H9 (cell line): ENCODE measurements around the gene ASPG. TPM values are rescaled to one million over a fixed set of nuclear protein-coding genes. Genes with fewer than 3 reads are reported as not detected.

Experiments used
- DNase-seq: peaks from one replicate; pipeline ENCODE4 v3.0.0-alpha.2; 2017
- H2AFZ ChIP-seq: one replicate; pipeline ENCODE4 v1.6.1; 2013; ENCODE audit warnings: mild to moderate bottlenecking, low read length, control low read depth, moderate library complexity
- H2AK5ac ChIP-seq: 2 replicates; pipeline ENCODE4 v1.6.1; 2013; ENCODE audit warnings: low read length, control low read depth, mixed read lengths; ENCODE audit not compliant: insufficient read length
- H2BK120ac ChIP-seq: one replicate; pipeline ENCODE4 v1.6.1; 2013; ENCODE audit warnings: low read depth, mild to moderate bottlenecking, low read length, control low read depth, inconsistent platforms; ENCODE audit not compliant: poor library complexity, severe bottlenecking
- H2BK12ac ChIP-seq: 2 replicates; pipeline ENCODE4 v1.6.1; 2013; ENCODE audit warnings: low read length, control low read depth, mixed read lengths, low read depth; ENCODE audit not compliant: insufficient read length
- H2BK15ac ChIP-seq: 2 replicates; pipeline ENCODE4 v1.6.1; 2013; ENCODE audit warnings: low read depth, low read length, control low read depth
- H2BK20ac ChIP-seq: one replicate; pipeline ENCODE4 v1.6.1; 2013; ENCODE audit warnings: low read depth, mild to moderate bottlenecking, low read length, control low read depth, inconsistent platforms; ENCODE audit not compliant: poor library complexity, severe bottlenecking
- H2BK5ac ChIP-seq: 2 replicates; pipeline ENCODE4 v1.6.1; 2013; ENCODE audit warnings: low read length, control low read depth, mixed read lengths; ENCODE audit not compliant: insufficient read length
- H3K14ac ChIP-seq: 2 replicates; pipeline ENCODE4 v1.6.1; 2013; ENCODE audit warnings: low read length, control low read depth; ENCODE audit not compliant: insufficient read depth
- H3K18ac ChIP-seq: 2 replicates; pipeline ENCODE4 v1.6.1; 2013; ENCODE audit warnings: low read depth, mild to moderate bottlenecking, mixed read lengths, low read length, control low read depth; ENCODE audit not compliant: insufficient read length
- H3K23ac ChIP-seq: 2 replicates; pipeline ENCODE4 v1.6.1; 2013; ENCODE audit warnings: low read length, control low read depth, mixed read lengths, low read depth; ENCODE audit not compliant: insufficient read length
- H3K23me2 ChIP-seq: 2 replicates; pipeline ENCODE4 v1.6.1; 2013; ENCODE audit warnings: low read depth, mild to moderate bottlenecking, mixed read lengths, low read length, control low read depth; ENCODE audit not compliant: insufficient read length, poor library complexity, severe bottlenecking
- H3K27ac ChIP-seq: 2 replicates; pipeline ENCODE4 v1.5.1; 2013; ENCODE audit warnings: low read length, control low read depth, mixed read lengths, low read depth; ENCODE audit not compliant: insufficient read length
- H3K27me3 ChIP-seq: 2 replicates; pipeline ENCODE4 v1.6.1; 2013; ENCODE audit warnings: low read length, control low read depth, inconsistent platforms; ENCODE audit not compliant: insufficient read depth
- H3K4ac ChIP-seq: 2 replicates; pipeline ENCODE4 v1.6.1; 2013; ENCODE audit warnings: low read depth, mild to moderate bottlenecking, control low read depth, inconsistent platforms, low read length, moderate library complexity
- H3K4me1 ChIP-seq: 2 replicates; pipeline ENCODE4 v1.6.1; 2013; ENCODE audit warnings: low read length, control low read depth, inconsistent platforms; ENCODE audit not compliant: insufficient read depth
- H3K4me2 ChIP-seq: 2 replicates; pipeline ENCODE4 v1.6.1; 2013; ENCODE audit warnings: low read length, control low read depth, mixed read lengths; ENCODE audit not compliant: insufficient read length, insufficient read depth
- H3K56ac ChIP-seq: 2 replicates; pipeline ENCODE4 v1.6.1; 2013; ENCODE audit warnings: low read depth, mild to moderate bottlenecking, mixed read lengths, low read length, control low read depth; ENCODE audit not compliant: insufficient read length
- H3K79me1 ChIP-seq: 2 replicates; pipeline ENCODE4 v1.6.1; 2013; ENCODE audit warnings: low read depth, mild to moderate bottlenecking, moderate library complexity, low read length, control low read depth, inconsistent platforms; ENCODE audit not compliant: insufficient read depth, poor library complexity, severe bottlenecking
- H3K79me2 ChIP-seq: 2 replicates; pipeline ENCODE4 v1.6.1; 2013; ENCODE audit warnings: low read length, control low read depth, inconsistent platforms; ENCODE audit not compliant: insufficient read depth
- H3K9ac ChIP-seq: 2 replicates; pipeline ENCODE4 v1.6.1; 2013; ENCODE audit warnings: low read length, control low read depth, mixed read lengths; ENCODE audit not compliant: insufficient read length; ENCODE audit errors: extremely low read depth
- H3K9me3 ChIP-seq: one replicate; pipeline ENCODE4 v1.6.1; 2013; ENCODE audit warnings: low read depth, low read length, inconsistent platforms; ENCODE audit not compliant: control insufficient read depth
- H3T11ph ChIP-seq: one replicate; pipeline ENCODE4 v1.6.1; 2013; ENCODE audit warnings: mild to moderate bottlenecking, low read length, control low read depth, inconsistent platforms
- H4K20me1 ChIP-seq: one replicate; pipeline ENCODE4 v1.6.1; 2013; ENCODE audit not compliant: control insufficient read depth, insufficient read length, insufficient read depth
- H4K5ac ChIP-seq: 2 replicates; pipeline ENCODE4 v1.6.1; 2013; ENCODE audit warnings: low read depth, mild to moderate bottlenecking, mixed read lengths, low read length, control low read depth; ENCODE audit not compliant: insufficient read length
- H4K8ac ChIP-seq: replicated peaks from 2 replicates; pipeline ENCODE4 v1.6.1; 2013; ENCODE audit warnings: low read length, control low read depth, mixed read lengths, low read depth; ENCODE audit not compliant: insufficient read length
- H4K91ac ChIP-seq: 2 replicates; pipeline ENCODE4 v1.6.1; 2013; ENCODE audit warnings: low read depth, mild to moderate bottlenecking, moderate library complexity, mixed read lengths, low read length, control low read depth; ENCODE audit not compliant: insufficient read length
- H3K27ac Mint-ChIP-seq, 3 experiments: 2 replicates in 2 of 3; 3 replicates in 1 of 3; pipeline ENCODE4 v1.8.0; 2020 to 2021; ENCODE audit warnings: mixed read lengths in 3 of 3, mild to moderate bottlenecking in 1 of 3, moderate library complexity in 1 of 3
- H3K27me3 Mint-ChIP-seq: 2 replicates; pipeline ENCODE4 v1.8.0; 2021; ENCODE audit warnings: low read depth, mild to moderate bottlenecking, moderate library complexity, mixed read lengths
- H3K36me3 Mint-ChIP-seq, 3 experiments: 2 replicates in 2 of 3; 3 replicates in 1 of 3; pipeline ENCODE4 v1.8.0; 2020 to 2021; ENCODE audit warnings: low read depth in 3 of 3, mixed read lengths in 3 of 3; ENCODE audit not compliant: insufficient read depth in 1 of 3
- H3K4me1 Mint-ChIP-seq, 2 experiments: 2 replicates each; pipeline ENCODE4 v1.8.0; 2020; ENCODE audit warnings: mixed read lengths in 2 of 2
- H3K4me3 Mint-ChIP-seq, 2 experiments: 2 replicates in 1 of 2; 3 replicates in 1 of 2; pipeline ENCODE4 v1.8.0; 2020 to 2021; ENCODE audit warnings: mild to moderate bottlenecking in 2 of 2, mixed read lengths in 2 of 2, moderate library complexity in 1 of 2
- H3K9me3 Mint-ChIP-seq, 2 experiments: 2 replicates in 1 of 2; 3 replicates in 1 of 2; pipeline ENCODE4 v1.8.0; 2020; ENCODE audit warnings: mild to moderate bottlenecking in 2 of 2, mixed read lengths in 2 of 2, moderate library complexity in 1 of 2
- CTCF ChIP-seq: fragments of 200-600 bp; sonication (generic); conservative IDR thresholded peaks from 3 replicates; pipeline ENCODE4 v1.8.0; 2021; ENCODE audit warnings: antibody characterized with exemption, mild to moderate bottlenecking
- WGBS: extraction: QIAGEN DNeasy Blood & Tissue Kit; methylation state at CpG from one replicate; pipeline ENCODE4 v1.1.7; 2013; ENCODE audit warnings: missing lambda C conversion rate, low lambda C conversion rate, mixed read lengths; ENCODE audit not compliant: insufficient read length; ENCODE audit errors: extremely low coverage; 5-methylcytosine and 5-hydroxymethylcytosine counted together
- total RNA-seq: library from RNA; stranded (reverse); gene quantifications from 2 replicates; pipeline ENCODE4 v1.2.1, GENCODE V29; 2021

ASPG gene
- total RNA-seq, 1 experiment from 2014 or later = 0.33 TPM

- H3K79me2 ChIP-seq = no peaks in the 10 kb centered on the region
- H3K4me1 ChIP-seq = no peaks in the 10 kb centered on the region
- no peak overlapping the region for H3K4me2 ChIP-seq
- H3K79me1 ChIP-seq = no peaks in the 10 kb centered on the region
- H3K23ac ChIP-seq = no peak overlapping the region
- TF ChIP-seq CTCF = no peak
- H3K14ac ChIP-seq = no peak overlapping the region; the same call in 1 of the 2 replicates
- H3K18ac ChIP-seq = no peak overlapping the region
- no peak overlapping the region for H4K8ac ChIP-seq
- H2BK15ac ChIP-seq = no peak overlapping the region
- H2BK120ac ChIP-seq = no peak overlapping the region
- no CpG with 5 or more reads among the region's 13 CpGs for WGBS
- H3T11ph ChIP-seq = no peak overlapping the region
- H3K27ac Mint-ChIP-seq = no peak overlapping the region
- no peak overlapping the region for H2BK5ac ChIP-seq
- H4K5ac ChIP-seq = no peak overlapping the region
- no peak overlapping the region for H3K27ac ChIP-seq
- no peak overlapping the region for H2BK20ac ChIP-seq
- H3K23me2 ChIP-seq = no peaks in the 10 kb centered on the region
- peaks cover 0 to 6% of the 10 kb centered on the region in 2 experiments; a peak in 2 of 4 replicates for H3K4me1 Mint-ChIP-seq
- no peak overlapping the region for H2BK12ac ChIP-seq
- no peaks in the 10 kb centered on the region for H3K36me3 Mint-ChIP-seq
- no peak overlapping the region for H3K9ac ChIP-seq
- no peak overlapping the region for H4K91ac ChIP-seq
- peaks cover 5% of the 10 kb centered on the region for H3K27me3 Mint-ChIP-seq
- no peak overlapping the region for H3K56ac ChIP-seq
- no peaks in the 10 kb centered on the region for H4K20me1 ChIP-seq
- no peaks in the 10 kb centered on the region; a peak in 2 of 5 replicates for H3K9me3 Mint-ChIP-seq
- H3K4me3 Mint-ChIP-seq = no peak overlapping the region
- H2AK5ac ChIP-seq = no peak overlapping the region
- peak; percentile 31 for DNase-seq
- H2AFZ ChIP-seq = no peak overlapping the region
- H3K9me3 ChIP-seq = no peaks in the 10 kb centered on the region
- no peak overlapping the region for H3K4ac ChIP-seq
- no peaks in the 10 kb centered on the region for H3K27me3 ChIP-seq
These were observed 735 bp downstream of the ASPG start for GRCh38 chr14:104086210-104086660.
